IMR-90 (cell line): ENCODE measurements around the gene CAVIN1.

ENCODE experiments used
- BHLHE40 ChIP-seq: fragments of 150-350 bp; IDR thresholded peaks from 2 replicates; pipeline ENCODE4 v1.6.1; 2016; ENCODE audit warnings: mild to moderate bottlenecking, low read depth, low read length
- CEBPB ChIP-seq: IDR thresholded peaks from 2 replicates; pipeline ENCODE4 v1.6.1; 2012; ENCODE audit warnings: low read depth, low read length, improper control_type of control experiment
- CHD1 ChIP-seq: IDR thresholded peaks from 2 replicates; pipeline ENCODE4 v1.6.1; 2012; ENCODE audit warnings: low read depth, low read length, improper control_type of control experiment
- CTCF ChIP-seq: conservative IDR thresholded peaks from 2 replicates; pipeline ENCODE4 v1.5.1; 2012; ENCODE audit warnings: mild to moderate bottlenecking, low read depth, low read length, improper control_type of control experiment
- ELK1 ChIP-seq: fragments of 150-350 bp; IDR thresholded peaks from 2 replicates; pipeline ENCODE4 v1.6.1; 2016; ENCODE audit warnings: low read depth, mild to moderate bottlenecking, low read length, moderate library complexity, borderline replicate concordance
- MAFK ChIP-seq: IDR thresholded peaks from 2 replicates; pipeline ENCODE4 v1.6.1; 2012; ENCODE audit warnings: low read depth, low read length, improper control_type of control experiment
- MAZ ChIP-seq: IDR thresholded peaks from 2 replicates; pipeline ENCODE4 v1.6.1; 2012; ENCODE audit warnings: low read depth, mild to moderate bottlenecking, low read length, improper control_type of control experiment, moderate library complexity, borderline replicate concordance
- NFE2L2 ChIP-seq: fragments of 150-350 bp; IDR thresholded peaks from 2 replicates; pipeline ENCODE4 v1.6.1; 2016; ENCODE audit warnings: low read depth, mild to moderate bottlenecking, low read length
- POLR2A ChIP-seq: IDR thresholded peaks from 2 replicates; pipeline ENCODE4 v1.6.1; 2012; ENCODE audit warnings: mild to moderate bottlenecking, low read depth, low read length
- RAD21 ChIP-seq: IDR thresholded peaks from 2 replicates; pipeline ENCODE4 v1.6.1; 2012; ENCODE audit warnings: low read length, improper control_type of control experiment
- RFX5 ChIP-seq: IDR thresholded peaks from 2 replicates; pipeline ENCODE4 v1.8.0; 2012; ENCODE audit warnings: low read depth, mild to moderate bottlenecking, low read length, moderate library complexity
- SMC3 ChIP-seq: fragments of 150-350 bp; IDR thresholded peaks from 2 replicates; pipeline ENCODE4 v1.6.1; 2016; ENCODE audit warnings: low read depth, mild to moderate bottlenecking, antibody characterized with exemption, low read length, moderate library complexity
- USF2 ChIP-seq: fragments of 150-350 bp; IDR thresholded peaks from 2 replicates; pipeline ENCODE4 v1.6.1; 2017; ENCODE audit warnings: mild to moderate bottlenecking, antibody characterized with exemption, low read length, low read depth

- TF ChIP-seq CTCF: no peak
- no peak for TF ChIP-seq CEBPB
- TF ChIP-seq USF2: no peak
- no peak for TF ChIP-seq MAZ
- no peak for TF ChIP-seq RAD21
- no peak for TF ChIP-seq POLR2A
- TF ChIP-seq MAFK: no peak
- no peak for TF ChIP-seq BHLHE40
- TF ChIP-seq CHD1: no peak
- no peak for TF ChIP-seq RFX5
- TF ChIP-seq SMC3: no peak
- no peak for TF ChIP-seq NFE2L2
- no peak for TF ChIP-seq ELK1
Observed at GRCh38 chr17:42423766-42424165, 710 bp upstream of the CAVIN1 start.
